HG03066 (cell line): Measurements from ENCODE around the gene TOGARAM2.
A peak's percentile ranks its signal among the peaks of the same experiment; 100 is the strongest.

Source experiments
- ATAC-seq: cut with Tn5 transposase; IDR thresholded peaks from one replicate; pipeline ENCODE4 v1.9.1; 2021; ENCODE audit warnings: low read depth; ENCODE audit not compliant: unreplicated experiment

The TOGARAM2 gene

DNA sequence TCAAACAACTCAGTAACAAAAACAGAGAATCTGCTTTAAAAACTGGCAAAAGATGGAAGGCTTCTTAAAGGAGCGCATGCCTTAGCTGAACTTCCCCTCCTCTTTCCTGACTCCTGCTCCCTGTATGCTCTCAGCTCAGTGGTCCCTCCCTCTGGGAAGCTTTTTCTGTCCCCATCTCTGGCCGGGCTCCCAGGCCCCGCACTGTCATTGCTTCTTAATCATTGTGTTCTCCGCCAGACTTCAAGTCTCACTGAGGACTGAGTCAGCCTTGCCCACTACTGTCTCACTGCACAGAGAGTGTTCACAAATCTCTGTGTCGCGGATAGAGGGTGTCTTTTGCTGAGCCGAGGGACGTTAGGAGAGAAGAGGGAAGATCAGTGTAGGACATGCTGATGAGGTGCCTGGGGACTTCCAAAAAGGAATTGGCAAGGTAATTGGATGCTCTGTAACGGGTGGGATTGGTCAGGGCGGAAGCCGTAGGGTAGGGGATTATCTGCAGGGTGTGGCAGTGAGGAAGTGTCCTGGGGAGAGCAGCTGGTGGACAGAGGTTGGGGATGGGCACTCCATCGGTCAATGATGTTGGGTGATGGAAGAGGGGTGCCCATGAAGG, 16.2 kb downstream of the TOGARAM2 start:
- ATAC-seq, result no peak

DNA sequence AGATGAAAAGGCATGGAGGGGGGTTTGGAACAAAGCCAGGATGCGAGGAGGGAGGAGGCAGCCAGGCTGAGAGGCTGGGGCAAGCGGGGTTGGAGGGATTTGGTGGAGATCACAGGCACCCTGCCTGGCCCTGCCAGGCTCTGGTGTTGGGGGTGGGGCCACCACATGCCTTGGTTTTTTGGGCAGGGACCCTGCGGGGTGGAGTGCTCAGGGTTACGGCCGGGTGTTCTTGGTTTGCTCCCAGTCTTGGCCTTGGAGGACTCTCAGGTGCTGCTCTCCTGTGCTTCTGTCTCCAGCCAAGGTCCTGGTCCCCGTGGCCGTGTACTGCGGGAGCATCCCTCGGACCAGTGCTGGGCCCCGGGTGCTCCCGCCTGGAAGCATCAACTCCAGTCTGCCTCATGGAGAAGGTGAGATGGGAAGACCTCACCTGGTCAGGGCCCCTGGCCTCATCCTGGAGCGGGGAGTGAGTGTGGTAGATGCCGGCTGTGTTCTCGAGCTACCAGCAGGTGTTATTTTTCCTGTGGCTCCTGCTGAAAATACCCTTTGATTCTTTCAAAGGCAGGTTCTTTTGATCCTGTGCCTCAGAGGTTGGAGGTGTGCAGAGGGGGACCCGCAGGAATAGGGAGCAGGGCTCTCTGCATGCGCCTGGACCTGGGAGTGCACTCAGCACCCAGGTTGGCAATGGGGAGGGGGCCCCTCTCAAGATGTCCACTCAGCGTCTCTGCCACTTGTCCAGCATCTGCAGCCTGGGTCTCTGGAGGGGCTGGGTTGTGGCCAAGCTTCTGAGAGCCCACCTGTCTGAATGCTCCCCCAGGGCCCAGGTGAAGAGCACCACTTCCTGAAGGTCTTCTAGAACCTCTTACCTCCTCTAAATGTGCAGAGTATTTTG, 17.0 kb downstream of the TOGARAM2 start:
- ATAC-seq, result no peak

DNA sequence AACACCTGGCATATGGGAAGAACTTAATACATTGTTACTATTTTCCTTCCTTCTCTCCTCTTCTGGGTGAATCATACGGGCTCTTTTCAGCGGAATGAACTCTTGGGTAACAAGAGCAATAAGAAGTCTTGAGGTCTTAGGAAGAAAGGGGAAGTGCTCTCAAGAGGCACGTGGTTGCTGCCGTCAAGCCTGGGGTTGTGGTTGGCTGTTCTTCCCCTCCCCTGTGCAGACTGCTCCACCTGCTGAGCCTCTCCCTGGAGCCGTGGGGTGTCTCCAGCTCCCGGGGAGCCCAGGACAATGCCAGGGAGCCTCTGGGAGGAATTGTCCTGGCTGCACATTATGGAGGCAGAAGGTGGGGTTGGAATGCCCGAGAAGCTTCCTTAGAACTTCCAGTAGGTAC, 19.4 kb downstream of the TOGARAM2 start:
- ATAC-seq, result peak; percentile 94

DNA sequence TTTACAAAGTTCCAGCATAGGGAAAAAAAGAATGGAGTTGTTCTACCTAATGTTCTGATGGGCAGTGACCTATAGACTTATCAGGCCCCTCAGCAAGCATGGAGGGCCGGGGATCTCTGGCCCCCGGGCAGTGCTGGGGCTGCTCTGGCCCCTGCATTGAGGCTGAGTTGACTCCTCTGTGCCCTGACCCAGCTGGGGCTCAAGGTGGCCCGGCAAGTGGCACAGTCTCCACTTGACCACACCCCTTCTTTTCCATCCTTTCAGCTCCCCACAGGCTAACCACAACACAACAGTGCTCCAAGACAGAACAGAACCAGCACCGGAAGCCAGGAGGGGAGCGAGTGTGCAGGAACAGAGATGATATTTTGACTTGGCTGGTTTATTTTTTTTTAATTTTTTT, 19.9 kb downstream of the TOGARAM2 start:
- ATAC-seq, result no peak

DNA sequence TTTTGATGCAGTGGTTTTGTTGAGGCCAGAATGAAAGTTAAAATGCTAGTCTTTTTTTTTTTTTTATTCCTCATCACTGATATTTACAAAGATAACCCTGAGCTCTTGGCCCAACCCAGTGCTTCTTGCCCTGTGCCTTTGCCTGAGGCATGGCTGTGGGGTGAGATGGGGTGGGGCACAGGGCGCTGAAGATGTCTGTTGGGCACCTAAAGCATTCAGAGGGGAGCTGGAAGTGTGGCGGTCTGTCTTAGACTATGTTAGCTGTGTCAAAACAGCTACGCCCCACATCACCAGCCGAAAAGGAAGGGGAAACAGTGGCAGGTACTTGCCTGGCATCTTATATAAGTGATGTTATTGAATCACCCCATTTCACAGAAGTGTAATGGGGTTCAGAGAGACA, 20.7 kb downstream of the TOGARAM2 start:
- ATAC-seq, result no peak

DNA sequence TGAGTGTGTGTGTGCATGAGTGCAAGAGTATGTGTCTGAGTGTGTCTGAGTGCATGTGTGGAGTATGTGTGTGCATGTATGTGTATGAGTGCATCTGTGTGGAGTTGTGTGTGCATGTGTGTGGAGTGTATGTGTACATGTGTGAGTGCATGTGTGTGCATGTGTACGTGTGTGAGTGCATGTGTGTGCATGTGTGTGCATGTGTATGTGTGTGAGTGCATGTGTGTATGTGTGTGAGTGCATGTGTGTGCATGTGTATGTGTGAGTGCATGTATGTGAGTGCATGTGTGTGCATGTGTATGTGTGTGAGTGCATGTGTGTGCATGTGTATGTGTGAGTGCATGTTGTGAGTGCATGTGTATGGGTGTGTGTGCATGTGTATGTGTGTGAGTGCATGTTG, 23.7 kb downstream of the TOGARAM2 start:
- ATAC-seq, result no peak

DNA sequence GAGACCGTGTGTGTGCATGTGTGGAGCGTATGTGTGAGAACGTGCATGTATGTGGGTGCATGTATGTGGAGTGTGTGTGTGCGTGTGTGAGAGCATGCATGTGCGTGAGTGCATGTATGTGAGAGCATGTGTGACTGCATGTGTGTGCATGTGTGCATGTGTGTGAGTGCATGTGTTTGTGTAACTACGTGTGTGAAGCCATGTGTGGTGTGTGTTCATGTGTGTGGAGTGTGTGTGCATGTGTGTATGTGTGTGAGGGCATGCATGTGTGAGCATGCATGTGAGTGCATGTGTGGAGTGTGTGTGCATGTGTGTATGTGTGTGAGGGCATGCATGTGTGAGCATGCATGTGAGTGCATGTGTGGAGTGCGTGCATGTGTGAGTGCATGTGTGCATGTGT, 24.2 kb downstream of the TOGARAM2 start:
- no peak for ATAC-seq

DNA sequence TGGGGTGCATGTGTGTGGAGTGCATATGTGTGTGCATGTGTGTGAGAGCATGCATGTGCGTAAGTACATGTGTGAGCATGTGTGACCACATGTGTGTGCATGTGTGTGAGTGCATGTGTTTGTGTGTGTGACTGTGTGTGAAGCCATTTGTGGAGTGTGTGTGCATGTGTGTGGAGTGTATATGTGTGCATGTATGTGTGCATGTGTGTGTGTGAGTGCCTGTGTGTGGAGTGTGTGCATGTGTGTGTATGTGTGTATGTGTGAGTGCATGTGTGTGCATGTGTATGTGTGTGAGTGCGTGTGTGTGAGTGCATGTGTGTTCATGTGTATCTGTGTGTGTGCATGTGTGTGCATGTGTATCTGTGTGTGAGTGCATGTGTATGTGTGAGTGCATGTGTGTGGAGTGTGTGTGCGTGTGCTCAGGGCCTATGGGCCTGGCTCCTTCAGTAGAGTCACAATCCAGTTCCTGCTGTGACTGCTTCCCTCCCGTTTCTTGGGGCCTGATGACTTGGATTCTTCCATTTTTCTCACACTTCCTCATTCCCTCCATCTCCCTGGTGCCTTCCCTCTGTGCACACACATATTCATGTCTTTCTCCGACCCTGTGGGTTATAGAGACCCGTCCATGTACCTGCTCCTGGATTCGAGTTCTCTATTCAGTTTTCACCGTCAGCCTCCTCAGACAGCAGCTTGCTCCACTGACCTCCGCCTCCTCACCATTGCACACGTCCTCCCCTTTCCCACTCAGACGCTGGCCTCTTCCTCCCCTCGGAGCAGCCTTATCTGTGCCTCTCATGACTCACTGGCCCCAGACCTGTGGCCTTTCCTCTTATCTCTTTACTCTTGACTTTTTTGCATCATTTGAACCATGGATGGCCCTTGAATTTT, 25.2 kb downstream of the TOGARAM2 start:
- ATAC-seq, result no peak

DNA sequence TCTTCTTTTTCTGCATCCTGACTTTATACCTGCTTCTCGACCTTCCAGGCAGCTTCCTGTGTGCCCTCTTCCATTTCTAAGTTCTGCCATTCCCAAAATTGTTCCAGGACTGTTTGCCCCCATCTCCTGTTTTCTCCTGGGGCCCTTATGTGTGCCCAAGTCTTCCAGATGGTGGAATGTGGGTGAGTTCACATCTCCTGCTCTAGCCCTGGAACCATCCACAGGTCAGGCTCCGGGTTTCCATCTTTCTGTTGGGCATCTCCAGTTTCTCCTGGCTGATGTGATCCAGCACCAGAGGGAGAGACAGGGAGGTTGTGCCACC, 25.8 kb downstream of the TOGARAM2 start:
- no peak for ATAC-seq

DNA sequence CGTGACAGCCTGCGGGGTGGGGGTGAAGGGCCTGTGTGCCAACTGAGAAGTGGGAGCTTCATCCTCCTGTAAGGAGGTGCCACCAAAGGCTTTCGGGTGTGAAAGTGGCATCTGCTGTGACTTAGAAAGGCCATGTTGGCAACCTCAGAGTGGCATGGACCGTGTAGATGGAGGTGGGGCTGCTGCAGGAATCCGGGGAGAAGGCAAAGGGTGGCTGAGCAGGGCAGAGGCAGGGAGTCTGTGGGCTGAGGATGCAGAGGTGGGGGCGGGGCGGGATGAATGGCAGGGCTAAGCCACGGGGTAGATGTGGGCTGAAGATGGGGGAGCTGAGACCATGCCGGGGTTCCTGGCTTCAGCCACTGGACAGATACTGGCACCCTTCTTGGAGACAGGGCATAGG, 28.2 kb downstream of the TOGARAM2 start:
- ATAC-seq, result no peak

DNA sequence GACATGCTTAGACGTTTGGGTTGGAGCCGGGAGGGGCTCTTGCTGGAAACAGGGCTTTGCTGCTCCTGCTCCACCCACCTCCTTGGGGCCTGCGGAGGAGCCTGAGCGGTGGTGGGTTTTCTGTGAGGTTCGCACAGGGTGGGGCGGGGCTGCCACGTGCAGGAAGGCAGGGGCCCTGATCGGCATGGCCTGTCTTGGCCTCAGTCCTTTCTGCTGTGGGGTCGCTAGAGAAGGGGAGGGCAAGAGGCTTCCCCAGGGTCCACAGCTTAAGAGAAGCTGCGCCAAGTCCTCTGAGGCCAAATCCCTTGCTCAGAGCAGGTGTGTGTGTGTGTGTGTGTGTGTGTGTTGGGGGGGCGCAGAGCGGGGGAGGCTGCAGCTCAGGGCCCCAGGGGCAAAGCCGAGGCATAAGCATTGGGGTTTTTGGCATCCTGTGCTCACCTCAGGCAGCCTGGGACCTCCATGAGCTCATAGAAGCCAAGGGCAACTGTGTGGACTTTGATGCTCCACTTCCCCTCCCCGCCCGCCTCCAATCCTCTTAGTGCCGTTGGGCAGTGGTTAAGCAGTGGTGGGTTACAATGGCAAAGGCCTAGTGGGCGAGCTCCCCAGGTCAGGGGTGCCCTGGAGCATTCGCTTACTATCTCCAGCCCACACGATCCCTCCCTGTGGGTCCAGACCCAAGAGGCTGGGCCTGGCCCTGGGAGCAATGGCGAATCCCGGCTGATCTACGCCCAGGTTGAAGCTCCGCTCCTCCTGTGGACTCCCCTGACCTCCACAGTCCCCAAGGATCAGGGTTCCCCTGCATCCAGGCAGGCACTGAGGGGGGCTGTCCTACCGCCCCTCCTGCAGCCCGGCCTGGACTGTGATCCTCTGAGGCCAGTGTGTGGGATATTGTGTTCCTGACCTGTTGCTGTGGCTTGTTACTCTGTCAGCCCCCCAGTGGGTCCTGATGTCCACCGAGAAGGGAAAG, 28.9 kb downstream of the TOGARAM2 start:
- ATAC-seq, result no peak

DNA sequence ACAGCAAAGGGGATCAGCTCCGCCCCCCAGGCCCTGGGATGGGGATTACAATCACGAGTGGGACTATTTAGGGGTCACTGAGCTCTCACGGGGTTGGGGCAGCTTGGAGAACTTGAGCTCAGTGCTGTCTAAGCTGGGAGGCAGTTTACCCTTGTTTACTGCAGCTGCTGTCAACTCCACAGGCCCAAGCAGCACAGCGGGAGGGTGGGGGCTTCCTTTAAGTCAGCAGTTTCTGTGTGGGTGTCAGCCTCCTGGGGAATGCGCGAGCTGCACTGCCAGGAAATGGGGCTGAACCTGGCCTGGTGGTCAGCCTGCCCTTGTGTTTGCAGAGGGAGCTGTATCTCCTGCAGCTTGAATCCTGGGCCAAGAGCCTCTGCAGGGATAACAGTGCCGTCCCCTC, 29.8 kb downstream of the TOGARAM2 start:
- no peak for ATAC-seq

DNA sequence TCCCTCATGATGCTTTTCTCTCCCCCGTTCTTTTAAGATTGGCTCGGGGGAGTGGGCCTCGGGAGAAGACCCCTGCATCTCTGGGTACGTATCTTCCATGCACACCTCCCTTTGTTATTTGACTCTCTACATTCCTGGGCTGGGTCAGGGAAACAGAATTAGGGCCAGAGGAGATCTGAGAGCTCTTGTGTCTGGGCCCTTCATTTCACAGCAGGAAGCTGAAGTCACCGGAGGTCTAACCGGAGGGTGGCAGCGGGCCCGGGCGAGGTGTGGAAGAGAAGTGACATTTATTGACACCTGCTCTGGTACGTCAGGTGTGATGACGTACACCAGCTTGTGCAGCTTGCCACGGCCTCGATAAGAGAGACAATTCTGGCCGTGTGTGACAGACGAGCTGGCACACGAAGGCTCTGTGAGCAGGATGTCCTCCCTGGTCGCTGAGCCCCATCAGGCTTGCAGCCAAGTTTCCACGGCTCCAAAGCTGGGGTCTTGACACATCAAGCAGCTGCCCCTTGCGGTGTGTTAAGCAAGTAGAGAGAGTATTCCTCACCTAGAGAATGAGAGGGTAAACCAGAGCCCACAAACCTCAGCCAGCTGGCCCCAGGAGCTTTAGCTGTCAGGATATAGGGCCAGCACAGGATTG, 30.4 kb downstream of the TOGARAM2 start:
- ATAC-seq, result no peak

DNA sequence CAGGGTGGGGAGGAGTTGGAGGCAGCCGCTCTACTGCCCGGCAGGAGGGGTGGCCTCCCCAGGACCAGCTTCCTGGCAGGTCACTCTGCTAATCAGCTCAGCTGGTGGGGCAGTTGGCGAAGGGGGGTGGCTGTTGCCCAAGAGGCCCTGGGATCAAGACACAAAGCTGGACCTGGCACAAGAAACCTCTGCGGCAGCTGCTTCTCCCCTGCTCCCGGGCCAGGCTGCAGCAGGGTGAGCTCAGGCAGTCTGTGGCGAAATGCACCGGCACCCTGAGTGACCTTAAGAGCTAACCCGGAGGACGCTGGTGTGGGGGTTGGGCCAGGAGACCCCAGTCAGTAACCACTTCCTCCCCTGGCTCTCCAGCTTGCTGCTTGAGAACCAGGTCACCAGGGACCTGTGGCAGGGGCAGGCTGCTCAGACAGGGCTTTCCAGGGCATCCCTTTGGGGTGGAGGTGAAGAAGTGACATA, 31.1 kb downstream of the TOGARAM2 start:
- no peak for ATAC-seq

DNA sequence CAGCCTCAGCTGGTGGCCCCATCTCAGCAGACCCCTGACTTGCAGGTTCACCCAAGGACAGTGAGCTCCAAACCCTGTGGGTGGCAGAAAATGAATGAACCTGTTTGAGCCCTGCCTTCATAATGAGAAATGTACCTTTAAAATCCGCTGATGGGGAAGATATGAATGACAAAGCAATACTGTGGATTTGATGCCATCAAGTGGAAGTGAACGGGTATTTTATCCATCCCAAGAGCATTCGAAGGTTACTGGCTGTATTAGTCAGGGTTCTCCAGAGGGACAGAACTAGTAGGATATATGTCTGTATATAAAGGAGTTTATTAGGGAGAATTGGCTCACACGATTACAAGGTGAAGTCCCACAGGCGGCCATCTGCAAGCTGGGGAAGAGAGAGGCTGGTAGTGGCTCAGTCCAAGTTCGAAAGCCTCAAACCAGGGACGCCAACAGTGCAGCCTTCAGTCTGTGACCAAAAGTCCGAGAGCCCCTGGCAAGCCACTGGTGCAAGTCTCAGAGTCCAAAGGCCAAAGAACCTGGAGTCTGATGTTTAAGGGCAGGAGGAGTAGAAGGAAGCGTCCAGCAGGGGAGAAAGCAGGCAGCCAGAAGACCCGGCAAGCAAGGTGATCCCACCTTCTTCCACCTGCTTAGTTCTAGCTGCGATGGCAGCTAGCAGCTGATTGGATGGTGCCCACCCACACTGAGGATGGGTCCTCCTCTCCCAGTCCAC, 32.1 kb downstream of the TOGARAM2 start:
- no peak for ATAC-seq

DNA sequence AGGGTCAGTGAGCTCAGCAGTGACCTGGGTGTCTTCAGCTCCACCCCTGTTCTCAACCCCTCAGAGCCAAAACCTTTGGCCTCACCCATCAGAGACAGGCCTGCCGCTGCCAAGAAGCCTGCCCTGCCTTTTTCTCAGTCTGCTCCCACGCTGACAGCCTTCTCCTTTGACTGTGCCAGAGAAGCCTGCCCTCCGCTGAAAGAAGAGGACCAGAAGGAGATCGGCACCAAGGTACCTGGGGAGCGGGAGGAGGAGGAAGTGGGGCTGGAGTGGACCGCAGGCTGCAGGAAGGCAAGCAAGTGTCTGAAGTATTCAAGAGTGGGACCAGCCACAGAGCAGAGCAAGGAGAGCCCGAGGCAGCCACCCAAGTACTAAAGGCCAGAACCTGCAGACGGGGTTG, 33.2 kb downstream of the TOGARAM2 start:
- no peak for ATAC-seq

DNA sequence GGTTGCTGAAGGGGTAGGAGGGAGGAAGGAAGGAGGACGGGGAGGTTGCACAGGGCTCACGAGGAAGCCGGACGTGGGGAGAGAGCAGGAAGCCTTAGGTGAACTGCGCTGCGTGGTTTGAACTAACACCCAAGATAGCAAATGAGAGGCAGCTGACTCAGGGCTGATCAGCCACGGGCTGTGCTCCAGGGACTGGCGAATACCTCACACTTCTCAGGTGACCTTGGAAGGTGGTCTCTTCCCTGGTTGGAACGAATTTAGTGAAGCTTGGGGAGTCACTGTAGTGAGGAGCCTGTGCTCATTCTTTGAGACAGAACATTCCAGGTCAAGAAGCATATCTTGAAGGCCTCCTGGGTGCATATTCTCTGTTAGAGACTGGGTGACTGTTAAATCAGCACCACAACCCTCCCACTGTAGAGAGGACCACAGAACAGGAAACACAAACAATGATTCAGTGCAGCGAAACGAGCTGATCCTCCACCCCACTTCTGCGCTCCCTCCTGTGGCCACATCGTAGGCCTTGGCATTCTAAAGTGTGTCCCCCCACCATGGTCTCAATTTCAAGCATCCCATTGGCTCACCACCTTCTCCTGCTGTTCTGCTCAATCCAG, 33.8 kb downstream of the TOGARAM2 start:
- ATAC-seq, result no peak

DNA sequence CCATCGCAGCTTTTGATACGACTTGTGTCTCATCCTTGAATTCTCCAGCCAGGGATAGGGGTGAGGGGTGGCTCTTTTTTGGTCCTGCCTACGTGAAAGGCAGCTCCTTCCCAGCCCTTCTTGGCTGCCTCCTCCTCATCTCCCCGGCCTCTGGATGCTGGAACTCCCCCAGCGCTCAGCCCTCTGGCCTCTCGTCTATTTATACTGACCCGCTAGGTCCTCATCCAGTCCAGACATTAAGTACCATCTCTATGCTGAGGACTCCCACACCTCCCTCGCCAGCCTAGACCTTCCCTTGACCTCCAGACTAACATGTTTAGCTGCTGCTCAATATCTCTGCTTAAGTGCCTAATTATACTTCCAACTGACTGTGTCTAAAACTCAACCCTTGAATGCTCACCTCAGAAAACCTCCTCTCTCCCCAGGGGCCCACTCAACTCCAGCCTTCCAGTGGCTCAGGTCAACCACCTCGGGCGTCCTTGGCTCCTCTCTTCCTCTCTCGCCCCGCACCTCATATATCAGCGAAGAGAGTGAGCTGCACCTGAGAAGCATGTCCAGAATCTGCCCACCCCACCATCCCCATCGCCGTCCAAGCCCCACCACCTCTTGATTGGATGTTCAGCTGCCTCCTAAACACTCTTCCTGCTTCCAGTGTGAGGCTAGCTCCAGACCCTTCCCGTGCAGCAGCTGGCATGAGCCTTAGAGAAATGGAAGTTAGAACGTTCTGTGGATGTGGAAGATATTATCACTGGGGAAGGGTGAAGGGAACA, 34.8 kb downstream of the TOGARAM2 start:
- ATAC-seq, result no peak
